DND-41 (cell line): ENCODE data around the gene OXNAD1.

Experiments
- ATAC-seq: fragments of 200-7000 bp; cut with Tn5 transposase; 3 replicates; pipeline ENCODE4 v1.9.1; 2021; ENCODE audit warnings: low read depth; ENCODE audit not compliant: insufficient read depth
- DNase-seq: peaks from one replicate; pipeline ENCODE4 v3.0.0-alpha.2; 2020
- H2AFZ ChIP-seq: 2 replicates; pipeline ENCODE4 v1.6.0; 2012; ENCODE audit warnings: low read depth, low read length
- H3K27ac ChIP-seq: 2 replicates; pipeline ENCODE4 v1.5.1; 2012; ENCODE audit warnings: low read length, inconsistent platforms
- H3K27me3 ChIP-seq: fragments of 200-600 bp; sonication (generic); 2 replicates; pipeline ENCODE4 v1.6.0; 2012; ENCODE audit warnings: low read length, mild to moderate bottlenecking, inconsistent platforms; ENCODE audit not compliant: insufficient read depth, poor library complexity
- H3K36me3 ChIP-seq: 2 replicates; pipeline ENCODE4 v1.5.1; 2012; ENCODE audit warnings: low read length, inconsistent platforms; ENCODE audit not compliant: insufficient read depth
- H3K4me1 ChIP-seq: 2 replicates; pipeline ENCODE4 v1.5.1; 2012; ENCODE audit warnings: mild to moderate bottlenecking, low read length; ENCODE audit not compliant: insufficient read depth
- H3K4me2 ChIP-seq: 2 replicates; pipeline ENCODE4 v1.6.0; 2012; ENCODE audit warnings: mild to moderate bottlenecking, moderate library complexity, low read length, inconsistent platforms; ENCODE audit not compliant: insufficient read depth
- H3K4me3 ChIP-seq, 2 experiments: fragments of 200-600 bp in 1 of 2; shearing (Covaris generic) in 1 of 2; 2 replicates each; pipeline ENCODE4 v1.5.1; 2012 to 2016; ENCODE audit warnings: inconsistent platforms in 2 of 2, low read length in 2 of 2, mild to moderate bottlenecking in 2 of 2, low read depth in 1 of 2, moderate library complexity in 1 of 2
- H3K79me2 ChIP-seq: 2 replicates; pipeline ENCODE4 v1.6.0; 2012; ENCODE audit warnings: low read length, inconsistent platforms; ENCODE audit not compliant: insufficient read depth
- H3K9ac ChIP-seq: 2 replicates; pipeline ENCODE4 v1.6.0; 2012; ENCODE audit warnings: low read depth, mild to moderate bottlenecking, inconsistent platforms, low read length, moderate library complexity
- H3K9me3 ChIP-seq: 2 replicates; pipeline ENCODE4 v1.5.1; 2012; ENCODE audit warnings: low read length, moderate library complexity, mild to moderate bottlenecking, inconsistent platforms; ENCODE audit not compliant: insufficient read depth, severe bottlenecking
- H4K20me1 ChIP-seq: 2 replicates; pipeline ENCODE4 v1.6.0; 2012; ENCODE audit warnings: low read length; ENCODE audit not compliant: insufficient read depth
- EZH2 ChIP-seq: IDR thresholded peaks from 3 replicates; pipeline ENCODE4 v1.6.1; 2012; ENCODE audit warnings: borderline replicate concordance, low read depth, mild to moderate bottlenecking, moderate library complexity, low read length, inconsistent platforms; ENCODE audit not compliant: severe bottlenecking
- TF ChIP-seq, protein P1 (sequence below): IDR thresholded peaks from 2 replicates; pipeline ENCODE4 v1.5.1; 2012; ENCODE audit warnings: borderline replicate concordance, low read length, moderate library complexity, mild to moderate bottlenecking; ENCODE audit not compliant: poor library complexity, severe bottlenecking; ENCODE audit errors: extremely low read depth

Gene OXNAD1

DNA sequence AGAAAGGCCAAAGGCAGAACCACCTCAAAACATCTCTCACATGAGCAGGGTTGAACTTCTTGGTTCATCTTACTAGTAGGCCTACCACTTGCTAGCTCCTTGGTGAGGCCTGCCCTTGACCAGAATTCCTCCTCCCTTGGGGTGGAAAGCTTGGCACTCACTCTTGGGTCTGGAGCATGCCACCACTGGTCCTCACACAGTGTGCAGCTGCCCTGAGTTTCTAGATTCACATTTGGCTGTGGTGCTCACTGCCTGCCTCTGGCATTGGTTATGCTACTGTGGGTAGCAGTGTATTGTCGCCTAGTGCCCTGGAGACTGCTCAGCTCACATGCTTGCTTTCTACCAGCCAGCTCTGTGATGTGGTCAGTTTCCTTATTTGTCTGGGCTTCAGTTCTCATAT, 23.7 kb downstream of the OXNAD1 start:
- Histone ChIP-seq H3K9ac (peak overlapping the region; percentile 47), H3K9me3 (peaks cover 8% of the 10 kb centered on the region), H3K27me3 (no peaks in the 10 kb centered on the region), H4K20me1 (no peaks in the 10 kb centered on the region), H3K79me2 (peaks cover 42% of the 10 kb centered on the region), H3K4me1 (peaks cover 70% of the 10 kb centered on the region), H3K27ac (peak overlapping the region; percentile 87), H2AFZ (no peak overlapping the region), H3K4me2 (no peak overlapping the region), H3K36me3 (peaks cover 50% of the 10 kb centered on the region), H3K4me3 (no peak overlapping the region)
- TF ChIP-seq EZH2 = no peak
- TF ChIP-seq, protein P1, sequence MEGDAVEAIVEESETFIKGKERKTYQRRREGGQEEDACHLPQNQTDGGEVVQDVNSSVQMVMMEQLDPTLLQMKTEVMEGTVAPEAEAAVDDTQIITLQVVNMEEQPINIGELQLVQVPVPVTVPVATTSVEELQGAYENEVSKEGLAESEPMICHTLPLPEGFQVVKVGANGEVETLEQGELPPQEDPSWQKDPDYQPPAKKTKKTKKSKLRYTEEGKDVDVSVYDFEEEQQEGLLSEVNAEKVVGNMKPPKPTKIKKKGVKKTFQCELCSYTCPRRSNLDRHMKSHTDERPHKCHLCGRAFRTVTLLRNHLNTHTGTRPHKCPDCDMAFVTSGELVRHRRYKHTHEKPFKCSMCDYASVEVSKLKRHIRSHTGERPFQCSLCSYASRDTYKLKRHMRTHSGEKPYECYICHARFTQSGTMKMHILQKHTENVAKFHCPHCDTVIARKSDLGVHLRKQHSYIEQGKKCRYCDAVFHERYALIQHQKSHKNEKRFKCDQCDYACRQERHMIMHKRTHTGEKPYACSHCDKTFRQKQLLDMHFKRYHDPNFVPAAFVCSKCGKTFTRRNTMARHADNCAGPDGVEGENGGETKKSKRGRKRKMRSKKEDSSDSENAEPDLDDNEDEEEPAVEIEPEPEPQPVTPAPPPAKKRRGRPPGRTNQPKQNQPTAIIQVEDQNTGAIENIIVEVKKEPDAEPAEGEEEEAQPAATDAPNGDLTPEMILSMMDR = no peak
- ATAC-seq (peak; percentile 51), DNase-seq (peak; percentile 58)

DNA sequence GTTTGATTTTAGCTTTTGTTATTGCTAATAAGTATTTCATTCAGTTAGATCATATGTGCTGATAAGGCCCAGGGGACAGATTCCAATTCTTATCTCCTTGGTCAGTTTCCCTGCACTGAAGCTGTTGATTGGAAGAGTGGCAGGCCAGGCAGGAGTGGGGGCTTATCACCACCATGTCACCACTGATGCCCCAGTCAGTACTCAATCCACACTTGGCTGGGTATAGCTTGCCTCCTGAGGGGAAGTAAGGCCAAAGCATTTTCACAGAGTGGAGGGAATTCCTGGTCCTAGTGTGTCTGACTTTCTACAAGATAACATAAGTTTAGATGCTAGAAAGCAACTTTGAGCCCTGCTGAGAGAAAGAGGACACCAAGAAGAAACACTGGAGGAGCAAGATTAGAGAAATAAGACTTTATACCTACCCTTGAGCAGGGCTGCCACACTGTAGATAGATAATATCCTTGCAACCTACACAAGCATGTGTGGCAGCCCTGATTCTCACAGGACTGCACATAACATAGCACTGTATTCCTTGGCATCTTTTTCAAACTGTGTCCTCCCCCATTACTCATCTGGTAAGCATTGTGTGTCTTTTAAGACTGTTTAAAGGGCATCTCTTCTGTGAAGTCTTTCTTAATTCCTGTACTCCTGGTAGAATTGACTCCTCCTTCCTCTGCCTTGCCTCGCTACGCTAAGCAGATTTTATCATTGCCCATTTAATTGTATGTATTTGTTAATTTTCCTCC, 24.3 kb downstream of the OXNAD1 start:
- no peak for ATAC-seq
- Histone ChIP-seq H3K9me3 (peaks cover 8% of the 10 kb centered on the region), H4K20me1 (no peaks in the 10 kb centered on the region), H3K27me3 (no peaks in the 10 kb centered on the region), H3K36me3 (peaks cover 51% of the 10 kb centered on the region), H3K4me1 (peaks cover 70% of the 10 kb centered on the region), H3K4me2 (peak overlapping the region; percentile 31; the same call in 1 of the 2 replicates), H3K9ac (peak overlapping the region; percentile 47), H3K79me2 (peaks cover 46% of the 10 kb centered on the region), H3K4me3 (no peak overlapping the region), H3K27ac (peak overlapping the region; percentile 87), H2AFZ (no peak overlapping the region)
- no peak for TF ChIP-seq EZH2
- TF ChIP-seq, protein P1 = no peak
- DNase-seq = no peak

DNA sequence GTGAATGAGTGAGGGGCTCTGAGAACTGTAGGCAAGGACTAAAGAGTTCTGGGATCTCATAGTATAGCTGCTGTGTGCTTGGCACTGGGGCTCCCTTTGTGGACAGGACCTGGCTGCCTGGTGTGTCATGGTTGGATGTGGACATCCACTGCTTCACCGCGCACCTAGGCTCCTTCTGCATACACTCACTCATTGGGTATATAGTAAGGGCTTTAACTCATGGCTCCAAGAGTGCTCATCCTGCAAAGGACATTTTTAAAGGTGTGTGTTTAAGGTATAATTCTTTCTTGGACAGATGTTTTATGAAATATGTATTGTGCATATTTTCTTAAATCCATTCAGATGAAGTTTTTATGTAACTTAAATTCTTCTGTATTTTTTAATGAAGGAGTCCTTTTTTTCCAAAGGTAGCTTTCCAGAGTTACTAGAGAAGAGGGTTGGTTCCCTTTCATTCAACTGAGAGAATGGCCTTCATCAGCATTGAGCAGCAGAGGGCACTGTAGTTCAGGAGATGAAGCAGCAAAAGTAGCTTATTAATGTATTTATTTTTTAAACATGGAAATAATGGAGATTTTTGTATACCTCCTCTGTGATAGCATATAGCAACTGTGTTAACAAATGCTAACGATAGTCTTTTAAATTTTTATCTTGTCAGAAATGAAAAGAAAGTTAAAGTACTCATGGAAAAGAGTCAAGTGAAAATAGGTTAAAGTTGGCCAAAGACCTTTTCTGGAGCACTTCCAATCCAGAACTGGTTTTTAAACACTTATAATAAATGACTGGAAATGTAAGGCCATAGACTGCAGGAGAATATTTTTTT, 25.2 kb downstream of the OXNAD1 start:
- TF ChIP-seq EZH2 = no peak
- TF ChIP-seq, protein P1 = peak; percentile 93

More for the DNA sequence above, 25.2 kb downstream of the OXNAD1 start:
- Histone ChIP-seq H2AFZ (no peak overlapping the region), H4K20me1 (no peaks in the 10 kb centered on the region), H3K27me3 (no peaks in the 10 kb centered on the region), H3K9me3 (peaks cover 8% of the 10 kb centered on the region), H3K27ac (peak overlapping the region; percentile 87), H3K9ac (peak overlapping the region; percentile 47), H3K4me1 (peaks cover 70% of the 10 kb centered on the region), H3K4me2 (peak overlapping the region; percentile 31), H3K36me3 (peaks cover 56% of the 10 kb centered on the region), H3K4me3 (no peak overlapping the region), H3K79me2 (peaks cover 46% of the 10 kb centered on the region)
- ATAC-seq (peak; percentile 38), DNase-seq (peak; percentile 74)
